Astrocyte (in vitro differentiated cells and primary cell): ENCODE measurements around the gene RHD.
"Not testable (repeated sequence)": the region's sequence is repeated elsewhere in the genome, so short reads cannot be mapped to it uniquely, and the experiment has no call there.

Experiments
- EZH2 ChIP-seq: IDR thresholded peaks from 2 replicates; pipeline ENCODE4 v1.6.1; 2012; ENCODE audit warnings: mild to moderate bottlenecking, low read length, inconsistent platforms; ENCODE audit not compliant: insufficient read depth
- TF ChIP-seq, protein P1 (sequence below): IDR thresholded peaks from 2 replicates; pipeline ENCODE4 v1.5.1; 2011; ENCODE audit warnings: low read depth, mild to moderate bottlenecking, inconsistent platforms, low read length, moderate library complexity; ENCODE audit not compliant: insufficient read depth

DNA sequence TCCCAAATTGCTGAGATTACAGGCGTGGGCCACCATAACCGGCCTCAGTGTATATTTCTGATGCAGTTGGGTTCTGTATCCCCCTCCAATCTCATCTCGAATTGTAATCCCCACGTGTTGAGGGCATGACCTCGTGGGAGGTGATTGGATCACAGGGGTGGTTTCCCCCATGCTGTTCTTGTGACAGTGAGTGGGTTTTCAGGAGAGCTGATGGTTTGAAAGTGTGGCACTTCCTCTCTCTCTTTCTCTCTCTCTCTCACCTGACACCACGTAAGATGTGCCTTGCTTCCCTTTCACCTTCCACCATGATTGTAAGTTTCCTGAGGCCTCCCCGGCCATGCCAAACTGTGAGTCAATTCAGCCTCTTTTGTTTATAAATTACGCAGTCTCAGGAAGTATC, 24.2 kb downstream of the RHD start:
- not testable (repeated sequence) for TF ChIP-seq EZH2
- TF ChIP-seq, protein P1, sequence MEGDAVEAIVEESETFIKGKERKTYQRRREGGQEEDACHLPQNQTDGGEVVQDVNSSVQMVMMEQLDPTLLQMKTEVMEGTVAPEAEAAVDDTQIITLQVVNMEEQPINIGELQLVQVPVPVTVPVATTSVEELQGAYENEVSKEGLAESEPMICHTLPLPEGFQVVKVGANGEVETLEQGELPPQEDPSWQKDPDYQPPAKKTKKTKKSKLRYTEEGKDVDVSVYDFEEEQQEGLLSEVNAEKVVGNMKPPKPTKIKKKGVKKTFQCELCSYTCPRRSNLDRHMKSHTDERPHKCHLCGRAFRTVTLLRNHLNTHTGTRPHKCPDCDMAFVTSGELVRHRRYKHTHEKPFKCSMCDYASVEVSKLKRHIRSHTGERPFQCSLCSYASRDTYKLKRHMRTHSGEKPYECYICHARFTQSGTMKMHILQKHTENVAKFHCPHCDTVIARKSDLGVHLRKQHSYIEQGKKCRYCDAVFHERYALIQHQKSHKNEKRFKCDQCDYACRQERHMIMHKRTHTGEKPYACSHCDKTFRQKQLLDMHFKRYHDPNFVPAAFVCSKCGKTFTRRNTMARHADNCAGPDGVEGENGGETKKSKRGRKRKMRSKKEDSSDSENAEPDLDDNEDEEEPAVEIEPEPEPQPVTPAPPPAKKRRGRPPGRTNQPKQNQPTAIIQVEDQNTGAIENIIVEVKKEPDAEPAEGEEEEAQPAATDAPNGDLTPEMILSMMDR = not testable (repeated sequence)
